Upper lobe of left lung (tissue), 4 donors: ENCODE data around the gene VPS13A.

Experiments used
- CTCF ChIP-seq, 6 experiments: fragments of 450-650 bp in 4 of 6; fragments of 200-600 bp in 2 of 6; sonication (generic) in 2 of 6; IDR thresholded peaks; one replicate each; pipeline ENCODE4 v1.5.1; 2016 to 2019; ENCODE audit warnings: antibody characterized with exemption in 6 of 6
- EP300 ChIP-seq, 4 donors: sonication (generic); formaldehyde crosslinking; IDR thresholded peaks; one replicate each; pipeline ENCODE4 v1.5.1; 2017; ENCODE audit warnings: antibody characterized with exemption in 4 of 4, control low read depth in 2 of 4
- POLR2A ChIP-seq, 4 donors: fragments of 450-650 bp; IDR thresholded peaks; one replicate each; pipeline ENCODE4 v1.5.1; 2016 to 2017; ENCODE audit warnings: antibody characterized with exemption in 4 of 4, mild to moderate bottlenecking in 2 of 4

GRCh38 chr9:77166193-77166592 lies 11.1 kb upstream of the VPS13A start:
- TF ChIP-seq CTCF (IDR thresholded peaks at IDR 0.05): no peak
- no peak for TF ChIP-seq POLR2A (IDR thresholded peaks at IDR 0.05)
- no peak for TF ChIP-seq EP300 (IDR thresholded peaks at IDR 0.05)
